Endodermal cell (in vitro differentiated cells): ENCODE results near the gene GSE1. TPM values are rescaled to one million over a fixed set of nuclear protein-coding genes. Genes with fewer than 3 reads are reported as not detected.

Experiments used
- DNase-seq: peaks from one replicate; pipeline ENCODE4 v3.0.0-alpha.2; 2017
- H3K27ac ChIP-seq: 2 replicates; pipeline ENCODE4 v1.5.1; 2013; ENCODE audit warnings: mild to moderate bottlenecking, low read depth, low read length, moderate library complexity
- H3K27me3 ChIP-seq: 2 replicates; pipeline ENCODE4 v1.6.1; 2013; ENCODE audit warnings: mild to moderate bottlenecking, low read length, moderate library complexity; ENCODE audit not compliant: insufficient read depth, control insufficient read depth, poor library complexity, severe bottlenecking
- H3K36me3 ChIP-seq: 2 replicates; pipeline ENCODE4 v1.7.0; 2013; ENCODE audit warnings: mild to moderate bottlenecking, low read length, moderate library complexity; ENCODE audit not compliant: control insufficient read depth, insufficient read depth
- H3K4me1 ChIP-seq: one replicate; pipeline ENCODE4 v1.7.0; 2013; ENCODE audit warnings: low read length; ENCODE audit not compliant: control insufficient read depth, insufficient read depth
- H3K4me3 ChIP-seq: 2 replicates; pipeline ENCODE4 v1.5.1; 2013; ENCODE audit warnings: mild to moderate bottlenecking, low read length, moderate library complexity
- H3K9ac ChIP-seq: 2 replicates; pipeline ENCODE4 v1.6.1; 2013; ENCODE audit warnings: mild to moderate bottlenecking, low read length, moderate library complexity; ENCODE audit not compliant: poor library complexity, severe bottlenecking; ENCODE audit errors: extremely low read depth
- H3K9me3 ChIP-seq: 2 replicates; pipeline ENCODE4 v1.6.1; 2013; ENCODE audit warnings: mild to moderate bottlenecking, low read length, moderate library complexity; ENCODE audit not compliant: control insufficient read depth
- H3K27ac Mint-ChIP-seq: 2 replicates; pipeline ENCODE4 v1.8.0; 2020; ENCODE audit warnings: mixed read lengths
- H3K27me3 Mint-ChIP-seq: 2 replicates; pipeline ENCODE4 v1.8.0; 2021; ENCODE audit warnings: mild to moderate bottlenecking, mixed read lengths; ENCODE audit not compliant: insufficient read depth
- H3K36me3 Mint-ChIP-seq: 2 replicates; pipeline ENCODE4 v1.8.0; 2020; ENCODE audit warnings: low read depth, mixed read lengths
- H3K4me1 Mint-ChIP-seq: 2 replicates; pipeline ENCODE4 v1.8.0; 2020; ENCODE audit warnings: mixed read lengths
- H3K4me3 Mint-ChIP-seq: 2 replicates; pipeline ENCODE4 v1.8.0; 2020; ENCODE audit warnings: mild to moderate bottlenecking, moderate library complexity, mixed read lengths
- H3K9me3 Mint-ChIP-seq: 2 replicates; pipeline ENCODE4 v1.8.0; 2020; ENCODE audit warnings: mild to moderate bottlenecking, mixed read lengths
- WGBS, 2 experiments: methylation state at CpG; one replicate each; pipeline versions ENCODE4 v1.1.5 to v1.1.7; 2013; ENCODE audit warnings: missing lambda C conversion rate in 2 of 2, mixed read lengths in 1 of 2; ENCODE audit not compliant: insufficient coverage in 1 of 2, insufficient read length in 1 of 2; 5-methylcytosine and 5-hydroxymethylcytosine counted together
- total RNA-seq, 2 donors: library from RNA; stranded (reverse); fragmentation: NEBNext Ultra II Directional in 1 of 2; extraction: Animal tissue kit (Norgen Biotek cat#: 25700) in 1 of 2; gene quantifications; 2 replicates in 1 of 2; 3 replicates in 1 of 2; pipeline ENCODE4 v1.2.1, GENCODE V29; 2021
- TF ChIP-seq, protein P1 (sequence below): fragments of 200-600 bp; sonication (generic); conservative IDR thresholded peaks from 2 replicates; pipeline ENCODE4 v1.5.0; 2021; ENCODE audit warnings: antibody characterized with exemption, mild to moderate bottlenecking

Gene GSE1
- total RNA-seq, 2 donors from 2014 or later = 108 to 128 TPM

DNA sequence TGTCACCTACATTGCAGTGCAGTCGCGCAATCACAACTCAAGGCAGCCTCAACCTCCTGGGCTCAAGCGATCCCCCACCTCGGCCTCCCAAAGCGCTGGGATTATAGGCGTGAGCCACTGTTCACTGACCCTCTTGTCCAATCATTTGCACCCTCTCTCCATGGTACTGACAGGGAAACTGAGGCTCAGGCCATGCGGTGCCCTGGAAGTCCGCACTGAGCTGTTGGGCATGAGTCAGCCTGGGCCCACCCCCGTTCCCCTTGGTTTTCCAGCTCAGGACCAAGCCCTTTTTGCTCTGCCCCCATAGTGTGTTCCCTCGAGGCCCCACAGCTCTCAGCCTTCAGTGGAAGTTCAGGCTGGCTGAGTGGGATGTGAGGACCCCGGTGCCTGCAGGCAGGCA, 10.1 kb downstream of the GSE1 start:
- TF ChIP-seq, protein P1, sequence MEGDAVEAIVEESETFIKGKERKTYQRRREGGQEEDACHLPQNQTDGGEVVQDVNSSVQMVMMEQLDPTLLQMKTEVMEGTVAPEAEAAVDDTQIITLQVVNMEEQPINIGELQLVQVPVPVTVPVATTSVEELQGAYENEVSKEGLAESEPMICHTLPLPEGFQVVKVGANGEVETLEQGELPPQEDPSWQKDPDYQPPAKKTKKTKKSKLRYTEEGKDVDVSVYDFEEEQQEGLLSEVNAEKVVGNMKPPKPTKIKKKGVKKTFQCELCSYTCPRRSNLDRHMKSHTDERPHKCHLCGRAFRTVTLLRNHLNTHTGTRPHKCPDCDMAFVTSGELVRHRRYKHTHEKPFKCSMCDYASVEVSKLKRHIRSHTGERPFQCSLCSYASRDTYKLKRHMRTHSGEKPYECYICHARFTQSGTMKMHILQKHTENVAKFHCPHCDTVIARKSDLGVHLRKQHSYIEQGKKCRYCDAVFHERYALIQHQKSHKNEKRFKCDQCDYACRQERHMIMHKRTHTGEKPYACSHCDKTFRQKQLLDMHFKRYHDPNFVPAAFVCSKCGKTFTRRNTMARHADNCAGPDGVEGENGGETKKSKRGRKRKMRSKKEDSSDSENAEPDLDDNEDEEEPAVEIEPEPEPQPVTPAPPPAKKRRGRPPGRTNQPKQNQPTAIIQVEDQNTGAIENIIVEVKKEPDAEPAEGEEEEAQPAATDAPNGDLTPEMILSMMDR = no peak
- H3K27me3 Mint-ChIP-seq = no peaks in the 10 kb centered on the region
- H3K9me3 Mint-ChIP-seq = no peaks in the 10 kb centered on the region
- no peaks in the 10 kb centered on the region for H3K9me3 ChIP-seq
- H3K27ac ChIP-seq = no peak overlapping the region
- peaks cover 69% of the 10 kb centered on the region for H3K4me1 Mint-ChIP-seq
- no peak overlapping the region for H3K4me3 Mint-ChIP-seq
- peaks cover 22% of the 10 kb centered on the region for H3K36me3 ChIP-seq
- peaks cover 13% of the 10 kb centered on the region for H3K36me3 Mint-ChIP-seq
- H3K27me3 ChIP-seq = no peaks in the 10 kb centered on the region
- H3K4me1 ChIP-seq = peaks cover 12% of the 10 kb centered on the region
- no peak overlapping the region for H3K27ac Mint-ChIP-seq
- H3K9ac ChIP-seq = no peak overlapping the region
- H3K4me3 ChIP-seq = no peak overlapping the region
- WGBS, 2 experiments = 90 to 93% methylated on average over 7 to 11 of the region's 11 CpGs
- DNase-seq = no peak

DNA sequence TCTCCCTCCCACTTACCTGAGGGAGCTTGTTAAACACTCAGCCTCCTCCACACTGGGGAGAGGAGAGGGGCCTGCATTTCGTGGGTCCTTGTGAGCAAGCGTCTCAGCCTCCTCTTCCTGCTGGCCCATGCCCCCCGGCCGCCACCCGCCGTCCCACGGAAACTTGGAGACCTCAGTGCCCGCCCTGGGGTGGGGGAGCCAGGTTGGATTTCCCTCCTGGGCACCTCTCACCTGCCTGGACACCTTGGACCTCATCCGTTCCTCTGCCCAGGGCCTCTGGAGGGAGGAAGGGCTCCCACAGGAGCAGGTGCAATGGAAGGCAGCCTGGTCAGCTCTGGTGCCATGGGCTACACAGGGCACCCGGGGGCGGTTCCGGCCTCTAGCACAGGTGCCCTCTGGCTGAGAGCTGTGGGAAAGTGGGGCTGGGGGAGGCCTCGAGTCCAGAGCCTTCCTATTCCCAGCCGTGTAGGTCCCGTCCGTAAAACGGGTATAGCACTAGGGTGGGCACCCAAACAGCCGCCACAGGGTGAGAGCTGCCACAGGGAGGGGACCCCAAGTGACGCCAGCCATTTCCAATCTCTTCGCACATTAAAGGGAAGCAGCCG, 11.0 kb downstream of the GSE1 start:
- Histone ChIP-seq H3K9me3 (peaks cover 6% of the 10 kb centered on the region), H3K27ac (no peak overlapping the region), H3K27me3 (no peaks in the 10 kb centered on the region), H3K9ac (no peak overlapping the region), H3K4me1 (peaks cover 12% of the 10 kb centered on the region), H3K4me3 (no peak overlapping the region), H3K36me3 (peaks cover 23% of the 10 kb centered on the region)
- Mint-ChIP-seq H3K4me1 (peaks cover 60% of the 10 kb centered on the region), H3K36me3 (peaks cover 17% of the 10 kb centered on the region), H3K9me3 (peaks cover 5% of the 10 kb centered on the region), H3K4me3 (no peak overlapping the region), H3K27me3 (no peaks in the 10 kb centered on the region), H3K27ac (no peak overlapping the region)
- 88 to 92% methylated on average over 15 to 21 of the region's 21 CpGs for WGBS, 2 experiments
- no peak for DNase-seq
- TF ChIP-seq, protein P1 = no peak

DNA sequence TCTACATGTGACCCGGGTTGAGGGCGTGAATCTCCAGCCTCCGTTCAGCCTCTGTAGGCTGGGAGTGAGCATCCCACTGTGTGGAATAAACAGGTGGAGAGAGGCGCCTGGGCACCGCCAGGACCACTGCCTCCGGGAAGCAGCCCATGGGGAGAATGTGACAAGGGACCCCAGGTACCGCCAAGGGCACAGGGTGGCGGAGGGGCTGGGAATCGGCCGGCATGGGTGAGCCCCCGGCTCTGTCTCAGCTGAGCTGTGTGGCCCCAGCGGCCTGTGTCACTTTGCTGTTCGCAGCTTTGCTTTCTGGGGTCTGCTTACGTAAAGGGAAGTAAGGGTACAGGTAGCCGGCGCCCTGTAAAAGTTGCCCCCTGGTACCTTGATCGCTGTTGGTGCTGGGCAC, 11.5 kb downstream of the GSE1 start:
- Mint-ChIP-seq H3K36me3 (peaks cover 22% of the 10 kb centered on the region), H3K4me3 (no peak overlapping the region), H3K27ac (no peak overlapping the region), H3K4me1 (peaks cover 56% of the 10 kb centered on the region), H3K9me3 (peaks cover 9% of the 10 kb centered on the region), H3K27me3 (no peaks in the 10 kb centered on the region)
- 91 to 100% methylated on average over 7 to 17 of the region's 17 CpGs for WGBS, 2 experiments
- Histone ChIP-seq H3K27me3 (no peaks in the 10 kb centered on the region), H3K9me3 (peaks cover 11% of the 10 kb centered on the region), H3K4me1 (peaks cover 12% of the 10 kb centered on the region), H3K4me3 (no peak overlapping the region), H3K9ac (no peak overlapping the region), H3K36me3 (peaks cover 27% of the 10 kb centered on the region), H3K27ac (no peak overlapping the region)
- TF ChIP-seq, protein P1 = no peak
- no peak for DNase-seq
